Esophagus squamous epithelium (tissue), 4 donors: ENCODE data around the gene XPNPEP3.

ENCODE experiments used
- CTCF ChIP-seq, 6 experiments: fragments of 450-650 bp in 4 of 6; fragments of 200-600 bp in 2 of 6; sonication (generic) in 2 of 6; IDR thresholded peaks; one replicate each; pipeline ENCODE4 v1.5.1; 2016 to 2019; ENCODE audit warnings: antibody characterized with exemption in 6 of 6, mild to moderate bottlenecking in 4 of 6, moderate library complexity in 4 of 6
- POLR2A ChIP-seq, 4 donors: fragments of 450-650 bp; IDR thresholded peaks; one replicate each; pipeline ENCODE4 v1.6.1; 2017; ENCODE audit warnings: antibody characterized with exemption in 4 of 4, mild to moderate bottlenecking in 4 of 4, moderate library complexity in 3 of 4

DNA sequence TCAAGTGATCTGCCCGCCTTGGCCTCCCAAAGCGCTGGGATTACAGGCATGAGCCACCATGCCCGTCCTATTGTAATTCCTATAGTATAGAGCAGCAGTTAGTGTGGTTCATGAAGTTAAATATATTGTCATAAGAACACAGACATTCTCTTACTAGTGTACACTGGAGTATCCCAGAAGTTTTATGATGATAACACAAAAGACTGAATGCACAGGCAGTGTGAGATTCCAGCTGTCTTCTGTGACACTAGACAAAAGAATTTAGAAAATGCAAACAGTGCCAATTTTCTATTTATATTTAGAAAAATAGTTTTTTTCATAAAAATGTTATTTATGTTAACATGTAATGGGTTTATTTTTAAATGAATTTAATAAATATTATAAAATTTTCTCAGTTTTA is 54.8 kb downstream of the XPNPEP3 start:
- TF ChIP-seq CTCF (IDR thresholded peaks at IDR 0.05) (no peak), POLR2A (IDR thresholded peaks at IDR 0.05) (no peak)
